ENCODE results near the gene ABLIM2. TPM values are rescaled to one million over a fixed set of nuclear protein-coding genes. Genes with fewer than 3 reads are reported as not detected.

ABLIM2 gene
- total and polyA plus RNA-seq, 2 of the 4 experiments (the other 2 are of a cell fraction), result under 0.01 to 0.10 TPM

- Histone ChIP-seq H3K14ac (replicated peaks; ENCODE audit: low read depth, low read length) (no peak overlapping the region), H2AK9ac (replicated peaks; ENCODE audit: low read depth, low read length, poor library complexity) (no peak overlapping the region), H3K56ac (ENCODE audit: extremely low read depth, insufficient read depth, low read length) (no peak overlapping the region), H3K23ac (ENCODE audit: low read depth, low read length) (no peak overlapping the region), H4K8ac (ENCODE audit: low read depth in 2 of 2, low read length in 2 of 2) (no peak overlapping the region), H3K27me3 (ENCODE audit: control insufficient read depth, insufficient read depth, low read length) (peaks cover 70% of the 10 kb centered on the region), H3K4ac (ENCODE audit: low read depth, low read length) (no peak overlapping the region), H2AK5ac (ENCODE audit: low read depth, low read length) (no peak overlapping the region), H3K4me2 (ENCODE audit: low read depth, low read length) (no peak overlapping the region), H3K9me3 (ENCODE audit: control insufficient read depth, insufficient read depth, low read length) (no peaks in the 10 kb centered on the region), H3K36me3 (ENCODE audit: control insufficient read depth, insufficient read depth, low read length) (no peaks in the 10 kb centered on the region), H2BK15ac (ENCODE audit: low read depth, low read length) (no peak overlapping the region), H3K18ac (ENCODE audit: low read depth, low read length) (no peak overlapping the region), H4K20me1 (ENCODE audit: insufficient read depth, low read length) (no peaks in the 10 kb centered on the region), H4K5ac (ENCODE audit: low read depth, low read length) (no peak overlapping the region), H2AFZ (replicated peaks; ENCODE audit: low read length, poor library complexity) (no peak overlapping the region), H3K4me3 (ENCODE audit: insufficient read depth, low read depth, low read length) (no peak overlapping the region), H3K4me1 (ENCODE audit: control insufficient read depth, insufficient read depth, low read length) (no peaks in the 10 kb centered on the region), H3K79me1 (ENCODE audit: low read depth in 1 of 2, low read length in 2 of 2) (no peaks in the 10 kb centered on the region), H2BK120ac (ENCODE audit: low read depth, low read length) (no peak overlapping the region), H3K9ac (ENCODE audit: low read depth, low read length) (no peak overlapping the region), H3K27ac (ENCODE audit: insufficient read depth, low read length) (no peak overlapping the region), H2BK5ac (ENCODE audit: low read depth, low read length, poor library complexity, severe bottlenecking) (no peak overlapping the region), H3K9me1 (ENCODE audit: insufficient read depth, low read length) (no peaks in the 10 kb centered on the region), H4K91ac (ENCODE audit: insufficient read depth, low read depth, low read length) (no peak overlapping the region), H2BK20ac (ENCODE audit: low read depth, low read length) (no peak overlapping the region)
- no TSS peak for BruUV-seq (replicated peaks)
- 76% methylated on average over 8 of the region's 21 CpGs; no CpG with 5 or more reads in 1 of the 2 experiments for WGBS, 2 experiments (ENCODE audit: extremely low coverage in 2 of 2, insufficient read length in 1 of 2)
- TF ChIP-seq CHD1 (IDR thresholded peaks at IDR 0.05; ENCODE audit: low read depth, low read length) (no peak), RCOR1 (IDR thresholded peaks at IDR 0.05; ENCODE audit: insufficient replicate concordance, low read length) (no peak), SMC3 (IDR thresholded peaks at IDR 0.05; ENCODE audit: low read depth, low read length) (no peak), CEBPB (IDR thresholded peaks at IDR 0.05; ENCODE audit: low read depth, low read length) (no peak), RFX5 (IDR thresholded peaks at IDR 0.05; ENCODE audit: low read depth, low read length) (no peak), CTCF (conservative IDR thresholded peaks at IDR 0.05; ENCODE audit: low read depth, low read length) (no peak), NFE2L2 (IDR thresholded peaks at IDR 0.05; ENCODE audit: low read depth, low read length) (no peak), ELK1 (IDR thresholded peaks at IDR 0.05; ENCODE audit: borderline replicate concordance, low read depth, low read length) (no peak), MAFK (IDR thresholded peaks at IDR 0.05; ENCODE audit: low read depth, low read length) (no peak), MAZ (IDR thresholded peaks at IDR 0.05; ENCODE audit: borderline replicate concordance, low read depth, low read length) (no peak), POLR2A (IDR thresholded peaks at IDR 0.05; ENCODE audit: low read depth, low read length) (no peak), MXI1 (IDR thresholded peaks at IDR 0.05; ENCODE audit: borderline replicate concordance, low read depth, low read length) (no peak), FOS (IDR thresholded peaks at IDR 0.05; ENCODE audit: low read depth, low read length) (no peak), RAD21 (IDR thresholded peaks at IDR 0.05; ENCODE audit: low read length) (no peak), BHLHE40 (IDR thresholded peaks at IDR 0.05; ENCODE audit: low read depth, low read length) (no peak), USF2 (IDR thresholded peaks at IDR 0.05; ENCODE audit: low read depth, low read length) (no peak)
- in situ Hi-C loops (cut with MboI; ENCODE audit: low sequenced_read_pairs), result no loop called here
- ChIA-PET CTCF (no interaction called here), POLR2A (ENCODE audit: unreplicated experiment) (no interaction called here)
- DNase-seq (no peak), ATAC-seq (ENCODE audit: low read depth) (no peak)
- intact Hi-C loops (cut with micrococcal nuclease), result no loop called here
- dilution Hi-C loops (cut with HindIII; ENCODE audit: low sequenced_read_pairs, unreplicated experiment), result no loop called here
These were observed 110.6 kb downstream of the ABLIM2 start for GRCh38 chr4:8047837-8048678.
